Liver (tissue), 9 donors: ENCODE data around the gene PEAK3. TPM values are rescaled to one million over a fixed set of nuclear protein-coding genes. Genes with fewer than 3 reads are reported as not detected.

Experiments used
- DNase-seq: peaks from one replicate; pipeline ENCODE4 v3.0.0-alpha.2; 2017; ENCODE audit warnings: low spot score
- H3K27ac ChIP-seq, 2 donors: one replicate each; pipeline ENCODE4 v1.7.0; 2013; ENCODE audit warnings: inconsistent platforms in 2 of 2, low read length in 2 of 2, control low read depth in 1 of 2, low read depth in 1 of 2, mild to moderate bottlenecking in 1 of 2
- H3K27me3 ChIP-seq, 4 donors: one replicate each; pipeline versions ENCODE4 v1.6.1 to v1.7.0; 2013; ENCODE audit warnings: low read length in 3 of 4, inconsistent platforms in 1 of 4, mild to moderate bottlenecking in 1 of 4, moderate library complexity in 1 of 4; ENCODE audit not compliant: control insufficient read depth in 4 of 4, insufficient read depth in 4 of 4
- H3K36me3 ChIP-seq, 4 donors: one replicate each; pipeline versions ENCODE4 v1.6.1 to v1.7.0; 2013; ENCODE audit warnings: low read length in 3 of 4, mild to moderate bottlenecking in 3 of 4, low read depth in 1 of 4, moderate library complexity in 1 of 4; ENCODE audit not compliant: control insufficient read depth in 4 of 4, insufficient read depth in 3 of 4
- H3K4me1 ChIP-seq, 4 donors: one replicate each; pipeline versions ENCODE4 v1.6.1 to v1.7.0; 2013; ENCODE audit warnings: low read length in 3 of 4, mild to moderate bottlenecking in 3 of 4, moderate library complexity in 1 of 4; ENCODE audit not compliant: control insufficient read depth in 4 of 4, insufficient read depth in 4 of 4
- H3K4me3 ChIP-seq, 3 donors: one replicate each; pipeline versions ENCODE4 v1.6.1 to v1.7.0; 2013; ENCODE audit warnings: low read length in 3 of 3, control low read depth in 1 of 3, low read depth in 1 of 3, mild to moderate bottlenecking in 1 of 3
- H3K9ac ChIP-seq, 2 donors: one replicate each; pipeline ENCODE4 v1.7.0; 2013; ENCODE audit warnings: low read length in 2 of 2, mild to moderate bottlenecking in 2 of 2, moderate library complexity in 2 of 2, control low read depth in 1 of 2, low read depth in 1 of 2
- H3K9me3 ChIP-seq, 4 donors: one replicate each; pipeline versions ENCODE4 v1.6.1 to v1.7.0; 2013; ENCODE audit warnings: low read length in 3 of 4; ENCODE audit not compliant: control insufficient read depth in 4 of 4
- EGR1 ChIP-seq, 2 donors: IDR thresholded peaks; 2 replicates each; pipeline ENCODE4 v1.6.1; 2016 to 2018; ENCODE audit warnings: antibody characterized with exemption in 2 of 2, low read depth in 2 of 2
- FOXA1 ChIP-seq: IDR thresholded peaks from 2 replicates; pipeline ENCODE4 v1.6.1; 2016; ENCODE audit warnings: antibody characterized with exemption
- FOXA2 ChIP-seq: IDR thresholded peaks from 2 replicates; pipeline ENCODE4 v1.6.1; 2016; ENCODE audit warnings: antibody characterized with exemption
- GABPA ChIP-seq, 2 donors: IDR thresholded peaks in 1 of 2; conservative IDR thresholded peaks in 1 of 2; 2 replicates each; pipeline ENCODE4 v1.6.1; 2016; ENCODE audit warnings: antibody characterized with exemption in 2 of 2, mild to moderate bottlenecking in 1 of 2, moderate library complexity in 1 of 2
- HNF4A ChIP-seq, 2 donors: conservative IDR thresholded peaks; 2 replicates each; pipeline ENCODE4 v1.6.1; 2016; ENCODE audit warnings: antibody characterized with exemption in 2 of 2, mild to moderate bottlenecking in 2 of 2
- HNF4G ChIP-seq: IDR thresholded peaks from 2 replicates; pipeline ENCODE4 v1.6.1; 2016; ENCODE audit warnings: antibody characterized with exemption
- JUND ChIP-seq, 2 donors: IDR thresholded peaks; 2 replicates each; pipeline ENCODE4 v1.6.1; 2016; ENCODE audit warnings: antibody characterized with exemption in 2 of 2
- MAX ChIP-seq: IDR thresholded peaks from 2 replicates; pipeline ENCODE4 v1.6.1; 2016; ENCODE audit warnings: antibody characterized with exemption
- NR2F2 ChIP-seq: IDR thresholded peaks from 2 replicates; pipeline ENCODE4 v1.6.1; 2016; ENCODE audit warnings: antibody characterized with exemption
- RAD21 ChIP-seq, 2 donors: IDR thresholded peaks; 2 replicates each; pipeline ENCODE4 v1.6.1; 2016; ENCODE audit warnings: antibody characterized with exemption in 2 of 2, mild to moderate bottlenecking in 2 of 2
- RXRA ChIP-seq, 2 donors: IDR thresholded peaks; 2 replicates each; pipeline ENCODE4 v1.6.1; 2017 to 2018; ENCODE audit warnings: antibody characterized with exemption in 2 of 2, mild to moderate bottlenecking in 1 of 2
- SP1 ChIP-seq: IDR thresholded peaks from 2 replicates; pipeline ENCODE4 v1.6.1; 2018; ENCODE audit warnings: antibody characterized with exemption, mild to moderate bottlenecking
- TAF1 ChIP-seq: conservative IDR thresholded peaks from 2 replicates; pipeline ENCODE4 v1.6.1; 2016; ENCODE audit warnings: antibody characterized with exemption, mild to moderate bottlenecking
- YY1 ChIP-seq: IDR thresholded peaks from 2 replicates; pipeline ENCODE4 v1.6.1; 2016; ENCODE audit warnings: antibody characterized with exemption, mild to moderate bottlenecking
- WGBS: extraction: QIAGEN DNeasy Blood & Tissue Kit; methylation state at CpG from one replicate; pipeline ENCODE4 v1.1.7; 2013; 5-methylcytosine and 5-hydroxymethylcytosine counted together
- polyA plus RNA-seq, 2 donors: library from polyadenylated mRNA; stranded (reverse) in 1 of 2; unstranded in 1 of 2; fragments of 200-250 nt in 1 of 2; fragments of >200 nt in 1 of 2; fragmentation: Nextera tagmentation in 1 of 2; extraction: Ambion mirVana in 1 of 2; gene quantifications; one replicate each; pipeline versions ENCODE4 v1.2.1 to v1.2.3, GENCODE V29; 2013 to 2015
- total RNA-seq, 2 donors: library from RNA; depleted of rRNA; stranded (reverse); fragments of >200 nt; gene quantifications; one replicate each; pipeline ENCODE4 v1.2.3, GENCODE V29; 2014
- TF ChIP-seq, protein P1 (sequence below): IDR thresholded peaks from 2 replicates; pipeline ENCODE4 v1.6.1; 2016; ENCODE audit warnings: antibody characterized with exemption
- TF ChIP-seq, protein P2 (sequence below): IDR thresholded peaks from 2 replicates; pipeline ENCODE4 v1.6.1; 2016; ENCODE audit warnings: antibody characterized with exemption, mild to moderate bottlenecking
- TF ChIP-seq, protein P3 (sequence below): IDR thresholded peaks from 2 replicates; pipeline ENCODE4 v1.6.1; 2016; ENCODE audit warnings: antibody characterized with exemption
- TF ChIP-seq, protein P4 (sequence below): fragments of 150-350 bp; IDR thresholded peaks from 2 replicates; pipeline ENCODE4 v1.5.1; 2017; ENCODE audit warnings: improper control_type of control experiment, low read depth, low read length; ENCODE audit not compliant: missing input control
- donor health status: healthy.
- donor health status: healthy.
- donor health status: healthy.
- donor health status: healthy.
- donor health status: healthy.

PEAK3 gene
- total and polyA plus RNA-seq, 4 donors = 0.09 to 0.67 (median 0.31) TPM

- H3K36me3 ChIP-seq = no peaks in the 10 kb centered on the region
- no peak overlapping the region for H3K27ac ChIP-seq
- peaks cover 0 to 18% (median 10%) of the 10 kb centered on the region in 4 donors for H3K4me1 ChIP-seq
- no peak for DNase-seq
- H3K4me3 ChIP-seq = no peak overlapping the region
- no peak for TF ChIP-seq HNF4G
- H3K9me3 ChIP-seq = no peaks in the 10 kb centered on the region
- peaks cover 0 to 3% (median 0%) of the 10 kb centered on the region in 4 donors for H3K27me3 ChIP-seq
- no peak overlapping the region for H3K9ac ChIP-seq
- WGBS = 82% methylated on average over 20 of the region's 20 CpGs
Measured at GRCh38 chr19:2286402-2287140, 4.6 kb upstream of the PEAK3 start.

DNA sequence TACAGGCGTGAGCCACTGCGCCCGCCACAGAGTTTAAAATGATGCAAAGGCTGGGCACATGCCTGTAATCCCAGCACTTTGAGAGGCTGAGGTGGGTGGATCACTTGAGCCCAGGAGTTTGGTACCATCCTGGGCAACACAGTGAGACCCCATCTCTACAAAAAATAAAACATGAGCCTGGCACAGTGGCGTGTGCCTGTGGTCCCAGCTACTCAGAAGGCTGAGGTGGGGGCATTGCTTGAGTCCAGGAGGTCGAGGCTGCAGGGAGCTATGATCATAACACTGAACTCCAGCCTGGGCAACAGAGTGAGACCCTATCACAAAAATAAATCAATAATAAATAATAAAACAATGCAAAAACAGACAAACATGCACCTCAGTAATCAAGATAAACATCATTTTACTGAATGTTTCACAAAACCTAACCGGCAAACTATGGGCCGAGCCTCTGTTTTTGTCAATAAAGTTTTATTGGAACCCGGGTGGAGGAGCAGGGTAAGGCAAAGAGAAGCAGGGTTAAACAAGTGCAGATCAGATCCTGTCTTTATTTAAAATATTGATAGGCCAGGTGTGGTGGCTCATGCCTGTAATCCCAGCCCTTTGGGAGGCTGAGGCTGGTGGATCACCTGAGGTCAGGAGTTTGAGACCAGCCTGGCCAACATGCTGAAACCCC lies 2.0 kb upstream of the PEAK3 start:
- no peak overlapping the region for H3K27ac ChIP-seq
- no peak overlapping the region for H3K4me3 ChIP-seq
- H3K4me1 ChIP-seq = no peaks in the 10 kb centered on the region
- no peak overlapping the region for H3K9ac ChIP-seq
- H3K27me3 ChIP-seq = no peaks in the 10 kb centered on the region
- DNase-seq = no peak
- no peaks in the 10 kb centered on the region for H3K9me3 ChIP-seq
- 96% methylated on average over 8 of the region's 8 CpGs for WGBS
- TF ChIP-seq MAX (no peak), GABPA (IDR thresholded peaks at IDR 0.05 in 1 of 2, conservative IDR thresholded peaks at IDR 0.05 in 1 of 2) (no peak), HNF4A (conservative IDR thresholded peaks at IDR 0.05) (no peak), TAF1 (no peak), RAD21 (IDR thresholded peaks at IDR 0.05) (no peak), NR2F2 (no peak), FOXA1 (no peak), YY1 (no peak), SP1 (no peak), JUND (IDR thresholded peaks at IDR 0.05) (no peak), RXRA (IDR thresholded peaks at IDR 0.05) (no peak), FOXA2 (no peak), EGR1 (IDR thresholded peaks at IDR 0.05; ENCODE audit: low read depth in 2 of 2) (no peak), HNF4G (no peak)
- TF ChIP-seq, protein P1, sequence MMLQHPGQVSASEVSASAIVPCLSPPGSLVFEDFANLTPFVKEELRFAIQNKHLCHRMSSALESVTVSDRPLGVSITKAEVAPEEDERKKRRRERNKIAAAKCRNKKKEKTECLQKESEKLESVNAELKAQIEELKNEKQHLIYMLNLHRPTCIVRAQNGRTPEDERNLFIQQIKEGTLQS = no peak
- TF ChIP-seq, protein P2, sequence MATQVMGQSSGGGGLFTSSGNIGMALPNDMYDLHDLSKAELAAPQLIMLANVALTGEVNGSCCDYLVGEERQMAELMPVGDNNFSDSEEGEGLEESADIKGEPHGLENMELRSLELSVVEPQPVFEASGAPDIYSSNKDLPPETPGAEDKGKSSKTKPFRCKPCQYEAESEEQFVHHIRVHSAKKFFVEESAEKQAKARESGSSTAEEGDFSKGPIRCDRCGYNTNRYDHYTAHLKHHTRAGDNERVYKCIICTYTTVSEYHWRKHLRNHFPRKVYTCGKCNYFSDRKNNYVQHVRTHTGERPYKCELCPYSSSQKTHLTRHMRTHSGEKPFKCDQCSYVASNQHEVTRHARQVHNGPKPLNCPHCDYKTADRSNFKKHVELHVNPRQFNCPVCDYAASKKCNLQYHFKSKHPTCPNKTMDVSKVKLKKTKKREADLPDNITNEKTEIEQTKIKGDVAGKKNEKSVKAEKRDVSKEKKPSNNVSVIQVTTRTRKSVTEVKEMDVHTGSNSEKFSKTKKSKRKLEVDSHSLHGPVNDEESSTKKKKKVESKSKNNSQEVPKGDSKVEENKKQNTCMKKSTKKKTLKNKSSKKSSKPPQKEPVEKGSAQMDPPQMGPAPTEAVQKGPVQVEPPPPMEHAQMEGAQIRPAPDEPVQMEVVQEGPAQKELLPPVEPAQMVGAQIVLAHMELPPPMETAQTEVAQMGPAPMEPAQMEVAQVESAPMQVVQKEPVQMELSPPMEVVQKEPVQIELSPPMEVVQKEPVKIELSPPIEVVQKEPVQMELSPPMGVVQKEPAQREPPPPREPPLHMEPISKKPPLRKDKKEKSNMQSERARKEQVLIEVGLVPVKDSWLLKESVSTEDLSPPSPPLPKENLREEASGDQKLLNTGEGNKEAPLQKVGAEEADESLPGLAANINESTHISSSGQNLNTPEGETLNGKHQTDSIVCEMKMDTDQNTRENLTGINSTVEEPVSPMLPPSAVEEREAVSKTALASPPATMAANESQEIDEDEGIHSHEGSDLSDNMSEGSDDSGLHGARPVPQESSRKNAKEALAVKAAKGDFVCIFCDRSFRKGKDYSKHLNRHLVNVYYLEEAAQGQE = no peak
- TF ChIP-seq, protein P3, sequence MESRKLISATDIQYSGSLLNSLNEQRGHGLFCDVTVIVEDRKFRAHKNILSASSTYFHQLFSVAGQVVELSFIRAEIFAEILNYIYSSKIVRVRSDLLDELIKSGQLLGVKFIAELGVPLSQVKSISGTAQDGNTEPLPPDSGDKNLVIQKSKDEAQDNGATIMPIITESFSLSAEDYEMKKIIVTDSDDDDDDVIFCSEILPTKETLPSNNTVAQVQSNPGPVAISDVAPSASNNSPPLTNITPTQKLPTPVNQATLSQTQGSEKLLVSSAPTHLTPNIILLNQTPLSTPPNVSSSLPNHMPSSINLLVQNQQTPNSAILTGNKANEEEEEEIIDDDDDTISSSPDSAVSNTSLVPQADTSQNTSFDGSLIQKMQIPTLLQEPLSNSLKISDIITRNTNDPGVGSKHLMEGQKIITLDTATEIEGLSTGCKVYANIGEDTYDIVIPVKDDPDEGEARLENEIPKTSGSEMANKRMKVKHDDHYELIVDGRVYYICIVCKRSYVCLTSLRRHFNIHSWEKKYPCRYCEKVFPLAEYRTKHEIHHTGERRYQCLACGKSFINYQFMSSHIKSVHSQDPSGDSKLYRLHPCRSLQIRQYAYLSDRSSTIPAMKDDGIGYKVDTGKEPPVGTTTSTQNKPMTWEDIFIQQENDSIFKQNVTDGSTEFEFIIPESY = no peak
- TF ChIP-seq, protein P4, sequence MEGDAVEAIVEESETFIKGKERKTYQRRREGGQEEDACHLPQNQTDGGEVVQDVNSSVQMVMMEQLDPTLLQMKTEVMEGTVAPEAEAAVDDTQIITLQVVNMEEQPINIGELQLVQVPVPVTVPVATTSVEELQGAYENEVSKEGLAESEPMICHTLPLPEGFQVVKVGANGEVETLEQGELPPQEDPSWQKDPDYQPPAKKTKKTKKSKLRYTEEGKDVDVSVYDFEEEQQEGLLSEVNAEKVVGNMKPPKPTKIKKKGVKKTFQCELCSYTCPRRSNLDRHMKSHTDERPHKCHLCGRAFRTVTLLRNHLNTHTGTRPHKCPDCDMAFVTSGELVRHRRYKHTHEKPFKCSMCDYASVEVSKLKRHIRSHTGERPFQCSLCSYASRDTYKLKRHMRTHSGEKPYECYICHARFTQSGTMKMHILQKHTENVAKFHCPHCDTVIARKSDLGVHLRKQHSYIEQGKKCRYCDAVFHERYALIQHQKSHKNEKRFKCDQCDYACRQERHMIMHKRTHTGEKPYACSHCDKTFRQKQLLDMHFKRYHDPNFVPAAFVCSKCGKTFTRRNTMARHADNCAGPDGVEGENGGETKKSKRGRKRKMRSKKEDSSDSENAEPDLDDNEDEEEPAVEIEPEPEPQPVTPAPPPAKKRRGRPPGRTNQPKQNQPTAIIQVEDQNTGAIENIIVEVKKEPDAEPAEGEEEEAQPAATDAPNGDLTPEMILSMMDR = no peak
- H3K36me3 ChIP-seq = no peaks in the 10 kb centered on the region
